Heart right ventricle (tissue), 16 donors: Measurements from ENCODE around the gene PDE4A. TPM values are rescaled to one million over a fixed set of nuclear protein-coding genes. Genes with fewer than 3 reads are reported as not detected.
A peak's percentile ranks its signal among the peaks of the same experiment; 100 is the strongest.

ENCODE experiments used
- ATAC-seq, 8 donors: fragments of 200-7000 bp; cut with Tn5 transposase; one replicate each; pipeline ENCODE4 v1.9.1; 2020; ENCODE audit warnings: mild to moderate bottlenecking in 8 of 8, moderate library complexity in 8 of 8, moderate number of reproducible peaks in 1 of 8
- DNase-seq, 2 donors: peaks; one replicate each; pipeline ENCODE4 v3.0.0-alpha.2; 2020
- H3K27ac ChIP-seq, 10 donors: fragments of 200-600 bp; sonication (generic) in 2 of 10; one replicate each; pipeline versions ENCODE4 v1.5.0 to v1.8.0; 2020 to 2022; ENCODE audit warnings: mild to moderate bottlenecking in 3 of 10
- H3K27me3 ChIP-seq, 7 donors: fragments of 200-600 bp; one replicate each; pipeline ENCODE4 v1.8.0; 2021 to 2022; ENCODE audit warnings: mild to moderate bottlenecking in 2 of 7
- H3K36me3 ChIP-seq, 9 donors: fragments of 200-600 bp; sonication (generic) in 1 of 9; one replicate each; pipeline versions ENCODE4 v1.5.0 to v1.8.0; 2020 to 2022; ENCODE audit warnings: mild to moderate bottlenecking in 2 of 9
- H3K4me1 ChIP-seq, 9 donors: fragments of 200-600 bp; sonication (generic) in 1 of 9; one replicate each; pipeline versions ENCODE4 v1.5.0 to v1.8.0; 2020 to 2022; ENCODE audit warnings: mild to moderate bottlenecking in 4 of 9
- H3K4me3 ChIP-seq, 10 donors: fragments of 200-600 bp; sonication (generic) in 2 of 10; one replicate each; pipeline versions ENCODE4 v1.5.0 to v1.8.0; 2020 to 2022; ENCODE audit warnings: mild to moderate bottlenecking in 7 of 10, moderate library complexity in 2 of 10
- H3K9me3 ChIP-seq, 11 donors: fragments of 200-600 bp in 10 of 11; sonication (generic) in 2 of 11; one replicate each; pipeline versions ENCODE4 v1.5.0 to v1.8.0; 2013 to 2022; ENCODE audit warnings: mild to moderate bottlenecking in 2 of 11, control low read depth in 1 of 11, moderate library complexity in 1 of 11
- WGBS, 2 donors: extraction: QIAGEN DNeasy Blood & Tissue Kit; methylation state at CpG; one replicate each; pipeline ENCODE4 v1.1.7; 2013; ENCODE audit warnings: inconsistent platforms in 1 of 2; 5-methylcytosine and 5-hydroxymethylcytosine counted together
- intact Hi-C, 10 donors: fragments of 100-400 bp; cut with DNase I; formaldehyde crosslinking; loops; one replicate each; pipeline versions ENCODE4 v1.11.1 to v1.14.2; 2022
- polyA plus RNA-seq, 2 donors: library from polyadenylated mRNA; stranded (reverse); fragments of 200-250 nt; gene quantifications; one replicate each; pipeline ENCODE4 v1.2.3, GENCODE V29; 2013
- total RNA-seq, 10 donors: library from RNA; stranded (reverse); fragmentation: NEBNext Ultra II Directional in 3 of 10; extraction: Animal tissue kit (Norgen Biotek cat#: 25700) in 3 of 10; gene quantifications; one replicate each; pipeline versions ENCODE4 v1.2.1 to v1.2.4, GENCODE V29; 2021 to 2023
- TF ChIP-seq, protein P1 (sequence below), 9 donors: fragments of 200-600 bp; sonication (generic) in 2 of 9; IDR thresholded peaks; one replicate each; pipeline versions ENCODE4 v1.5.0 to v1.8.0; 2021 to 2022; ENCODE audit warnings: antibody characterized with exemption in 9 of 9, mild to moderate bottlenecking in 5 of 9, moderate library complexity in 1 of 9
- donor health status: Arrhythmogenic right ventricular cardiomyopathy.
- donor health status: ischemic (EF 13 %, LVEDD 7.1; RV severe dilation, severe dysfunction).
- donor health status: healthy with polysubstance abuse.
- donor health status: DM: no; HTN: yes; CAD: no.
- donor health status: DM: no; HTN: no; CAD: no.
- donor health status: ischemic (EF 25% LVEDD 6.9; RV normal size, moderate dysfunction).
- donor health status: ischemic (EF 25% LVEDD 5.7; RV mildly dilated, moderate dysfunction).
- donor health status: healthy.
- donor health status: DM: yes; HTN: yes; CAD: no.
- donor health status: Ischemic cardiomyopathy.
- donor health status: ischemic (EF 35%, LVEDD 5.7; RV mildly dilated, moderate dysfunction).
- donor health status: nonischemic (EF 11% LVEDD 7.7; RV severe dilation, severe dysfunction).
- donor health status: DM: yes; HTN: yes; CAD: no.
- donor health status: PGD.
- donor health status: ischemic (EF 29% LVEDD 5.4; RV normal size, mild dysfunction).
- donor health status: nonischemic (EF 23%, LVEDD 6.1; RV moderate dilation, normal function).

Gene PDE4A
- total and polyA plus RNA-seq, 12 donors = 3.5 to 50.7 (median 17.0) TPM

DNA sequence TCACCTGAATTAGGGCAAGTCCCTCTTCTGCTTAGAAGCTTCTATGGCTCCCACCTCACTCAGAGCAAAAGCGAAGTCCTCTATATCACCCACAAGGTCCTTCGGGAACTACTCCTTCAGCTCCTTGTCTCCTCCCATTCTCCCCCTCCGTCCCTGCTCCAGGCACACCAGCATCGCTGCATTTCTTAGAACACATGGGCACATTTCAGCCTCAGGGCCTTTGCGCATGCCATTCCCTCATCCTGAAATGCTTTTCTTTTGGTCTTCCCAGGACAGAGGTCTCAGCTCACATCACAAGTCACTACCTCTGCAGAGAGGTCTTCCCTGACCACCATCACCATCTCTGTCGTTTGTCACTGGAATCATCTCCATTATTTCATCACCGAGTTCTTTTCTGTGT lies 92.9 kb downstream of the PDE4A start:
- Histone ChIP-seq H3K27ac (no peak overlapping the region), H3K27me3 (peaks cover 12 to 90% (median 84%) of the 10 kb centered on the region in 7 donors), H3K4me3 (no peak overlapping the region), H3K4me1 (peaks cover 7 to 34% (median 16%) of the 10 kb centered on the region in 9 donors), H3K9me3 (no peaks in the 10 kb centered on the region), H3K36me3 (no peaks in the 10 kb centered on the region)
- ATAC-seq (no peak), DNase-seq (no peak)
- 79 to 81% methylated on average over 7 of the region's 7 CpGs for WGBS, 2 donors
- intact Hi-C loops = no loop called here
- TF ChIP-seq, protein P1, sequence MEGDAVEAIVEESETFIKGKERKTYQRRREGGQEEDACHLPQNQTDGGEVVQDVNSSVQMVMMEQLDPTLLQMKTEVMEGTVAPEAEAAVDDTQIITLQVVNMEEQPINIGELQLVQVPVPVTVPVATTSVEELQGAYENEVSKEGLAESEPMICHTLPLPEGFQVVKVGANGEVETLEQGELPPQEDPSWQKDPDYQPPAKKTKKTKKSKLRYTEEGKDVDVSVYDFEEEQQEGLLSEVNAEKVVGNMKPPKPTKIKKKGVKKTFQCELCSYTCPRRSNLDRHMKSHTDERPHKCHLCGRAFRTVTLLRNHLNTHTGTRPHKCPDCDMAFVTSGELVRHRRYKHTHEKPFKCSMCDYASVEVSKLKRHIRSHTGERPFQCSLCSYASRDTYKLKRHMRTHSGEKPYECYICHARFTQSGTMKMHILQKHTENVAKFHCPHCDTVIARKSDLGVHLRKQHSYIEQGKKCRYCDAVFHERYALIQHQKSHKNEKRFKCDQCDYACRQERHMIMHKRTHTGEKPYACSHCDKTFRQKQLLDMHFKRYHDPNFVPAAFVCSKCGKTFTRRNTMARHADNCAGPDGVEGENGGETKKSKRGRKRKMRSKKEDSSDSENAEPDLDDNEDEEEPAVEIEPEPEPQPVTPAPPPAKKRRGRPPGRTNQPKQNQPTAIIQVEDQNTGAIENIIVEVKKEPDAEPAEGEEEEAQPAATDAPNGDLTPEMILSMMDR (IDR thresholded peaks at IDR 0.05) = no peak

DNA sequence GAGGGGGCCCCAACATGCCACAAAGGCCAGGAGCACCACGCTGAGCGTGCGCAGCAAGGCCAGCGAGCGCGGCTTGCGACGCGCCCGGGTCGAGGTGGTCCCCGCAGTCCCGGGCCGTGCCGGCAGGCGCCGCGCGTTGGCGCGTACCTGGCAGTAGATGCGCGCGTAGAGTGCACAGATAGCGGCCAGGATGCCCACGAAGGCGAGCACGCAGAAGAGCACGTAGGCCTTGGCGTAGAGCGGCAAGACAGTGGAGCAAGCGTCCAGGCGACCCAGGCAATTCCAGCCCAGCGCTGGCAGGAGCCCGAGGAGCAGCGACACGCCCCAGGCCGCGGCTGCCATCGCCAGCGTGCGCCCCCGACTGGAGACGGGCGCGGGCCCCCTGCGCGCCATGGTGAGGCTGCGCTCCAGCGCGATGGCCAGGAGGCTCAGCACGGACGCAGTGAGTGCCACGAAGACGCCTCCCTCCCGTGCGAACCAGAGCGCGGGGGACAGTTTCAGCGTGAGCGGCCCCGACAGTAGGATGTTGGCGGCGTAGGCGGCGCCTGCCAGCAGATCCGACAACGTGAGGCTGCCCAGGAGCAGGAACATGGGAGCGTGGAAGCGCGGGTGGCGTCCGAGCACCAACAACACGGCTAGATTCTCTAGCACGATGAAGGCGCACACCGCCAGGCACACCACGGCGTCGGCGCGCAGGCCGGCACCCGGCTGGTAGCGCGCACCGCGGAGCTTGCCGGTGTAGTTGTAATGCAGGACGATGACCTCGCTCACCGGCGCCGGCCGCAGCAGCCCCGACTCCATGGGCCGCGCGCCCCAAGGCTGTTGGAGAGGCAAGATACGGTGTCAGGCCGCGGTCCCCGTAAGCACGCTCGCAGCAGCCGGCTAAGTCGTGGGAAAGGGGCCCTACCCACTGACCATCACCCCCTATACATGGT lies 94.1 kb downstream of the PDE4A start:
- peaks cover 12 to 98% (median 92%) of the 10 kb centered on the region in 7 donors for H3K27me3 ChIP-seq
- WGBS, 2 donors = 13 to 20% methylated on average over 107 of the region's 107 CpGs

DNA sequence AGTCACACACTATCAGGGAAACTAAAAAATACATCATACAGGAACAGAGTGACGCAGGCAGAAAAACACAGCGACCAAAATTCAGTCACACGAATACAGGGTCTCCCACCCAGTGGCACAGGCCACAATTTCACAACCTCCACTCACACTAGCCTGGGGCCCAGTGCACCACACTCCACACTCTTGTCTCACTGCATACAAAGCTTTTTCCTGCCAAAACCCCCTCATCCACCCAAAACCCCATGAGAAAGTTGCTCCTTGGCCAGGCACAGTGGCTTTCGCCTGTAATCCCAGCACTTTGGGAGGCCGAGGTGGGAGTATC lies 95.7 kb downstream of the PDE4A start:
- H3K4me1 ChIP-seq = peaks cover 7 to 36% (median 24%) of the 10 kb centered on the region in 9 donors
- no peaks in the 10 kb centered on the region for H3K9me3 ChIP-seq
- ATAC-seq (no peak), DNase-seq (no peak)
- peak overlapping the region in 1 of 10 donors; percentile 4 for H3K27ac ChIP-seq
- no peaks in the 10 kb centered on the region for H3K36me3 ChIP-seq
- H3K4me3 ChIP-seq = peak overlapping the region in 2 of 10 donors; percentile 5 to 51
- WGBS, 2 donors = 92% methylated on average over 5 of the region's 5 CpGs
- peaks cover 12 to 97% (median 90%) of the 10 kb centered on the region in 7 donors for H3K27me3 ChIP-seq
- TF ChIP-seq, protein P1 (IDR thresholded peaks at IDR 0.05) = no peak
- intact Hi-C loops = no loop called here

More for the DNA sequence above, 94.1 kb downstream of the PDE4A start:
- intact Hi-C loops = no loop called here
- Histone ChIP-seq H3K4me1 (peaks cover 7 to 42% (median 26%) of the 10 kb centered on the region in 9 donors), H3K27ac (no peak overlapping the region), H3K36me3 (no peaks in the 10 kb centered on the region), H3K4me3 (peak overlapping the region in 2 of 10 donors; percentile 3 to 23), H3K9me3 (no peaks in the 10 kb centered on the region)
- TF ChIP-seq, protein P1 (IDR thresholded peaks at IDR 0.05) = no peak
- DNase-seq = no peak
- ATAC-seq = no peak

DNA sequence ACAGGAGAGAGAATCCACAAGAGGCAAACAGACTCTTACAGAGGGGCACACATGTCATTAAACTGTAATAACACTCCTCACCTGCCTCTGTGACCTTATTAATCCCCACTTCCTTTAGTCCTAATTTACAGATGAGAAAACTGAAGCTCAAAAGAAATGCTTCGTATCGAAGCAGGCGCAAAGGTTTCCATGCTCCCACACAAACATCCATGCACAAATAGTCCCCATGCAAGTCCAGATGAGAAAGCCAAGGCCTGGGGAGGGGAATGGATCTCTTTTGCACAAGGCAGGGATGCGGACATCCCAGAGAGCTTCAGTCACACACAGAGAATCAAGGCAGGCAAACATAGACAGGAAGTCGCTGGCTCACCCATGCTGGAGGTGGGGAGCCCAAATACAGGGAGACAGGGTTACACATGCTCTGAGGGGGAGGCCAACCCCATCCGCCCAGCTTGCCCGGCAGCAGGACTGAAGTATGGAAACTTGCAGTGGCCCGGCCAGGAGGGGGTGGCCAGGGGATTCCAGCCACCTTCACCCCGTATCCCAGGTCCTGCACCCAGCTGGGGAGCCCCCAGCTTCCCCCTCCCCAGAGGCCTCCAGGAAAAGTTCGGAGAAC lies 96.4 kb downstream of the PDE4A start:
- H3K4me3 ChIP-seq = peak overlapping the region; percentile 22 to 55 (median 46)
- TF ChIP-seq, protein P1 (IDR thresholded peaks at IDR 0.05) = no peak
- ATAC-seq = no peak

More for the DNA sequence above, 96.4 kb downstream of the PDE4A start:
- 44 to 50% methylated on average over 9 to 10 of the region's 10 CpGs for WGBS, 2 donors
- DNase-seq = no peak
- Histone ChIP-seq H3K27me3 (peaks cover 12 to 90% (median 83%) of the 10 kb centered on the region in 7 donors), H3K4me1 (peaks cover 7 to 36% (median 24%) of the 10 kb centered on the region in 9 donors), H3K27ac (peak overlapping the region in 2 of 10 donors; percentile 67 to 69), H3K36me3 (no peaks in the 10 kb centered on the region), H3K9me3 (no peaks in the 10 kb centered on the region)
- intact Hi-C loops = no loop called here
